Measurements from ENCODE around the gene SDF4.

DNA sequence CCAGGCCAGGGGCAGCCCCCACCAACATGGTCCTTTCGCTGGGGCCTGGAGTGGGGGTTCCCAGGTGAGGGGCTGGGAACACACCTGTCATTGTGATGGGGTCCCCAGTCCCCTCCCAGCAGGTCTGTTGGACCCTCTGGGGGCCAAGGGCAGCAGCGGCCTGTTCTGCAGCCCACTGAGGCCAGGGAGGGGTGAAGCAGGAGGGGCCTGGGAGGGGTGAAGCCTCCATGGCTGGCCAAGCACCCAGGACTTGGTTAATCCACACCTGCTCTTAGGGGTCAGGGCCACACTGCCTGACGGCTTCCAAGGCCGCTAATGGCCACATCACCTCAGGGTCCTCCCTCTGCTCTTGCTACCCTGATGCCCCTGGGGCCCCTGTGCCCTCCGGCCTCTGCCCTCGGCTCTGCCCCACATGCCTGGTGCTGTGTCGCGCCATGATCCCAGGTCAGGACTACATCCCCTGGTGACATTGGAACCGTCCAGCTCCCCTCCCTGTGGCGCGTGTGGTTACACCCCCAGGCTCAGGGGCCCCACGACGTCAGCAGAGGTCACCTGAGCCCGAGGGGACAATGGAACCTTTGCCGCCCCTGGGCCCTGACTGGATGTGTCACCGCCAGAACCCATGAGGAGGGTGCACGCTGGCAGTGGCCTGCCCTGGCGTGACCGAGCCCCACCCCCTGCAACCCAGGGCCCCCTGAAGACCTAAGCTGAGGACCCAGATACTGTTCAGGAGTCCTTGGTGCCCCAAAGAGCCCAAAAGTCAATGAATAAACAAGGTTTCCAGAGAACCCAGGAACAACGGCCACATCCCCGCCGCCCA is 32.5 kb downstream of the SDF4 start:
- TF ChIP-seq, protein P1, sequence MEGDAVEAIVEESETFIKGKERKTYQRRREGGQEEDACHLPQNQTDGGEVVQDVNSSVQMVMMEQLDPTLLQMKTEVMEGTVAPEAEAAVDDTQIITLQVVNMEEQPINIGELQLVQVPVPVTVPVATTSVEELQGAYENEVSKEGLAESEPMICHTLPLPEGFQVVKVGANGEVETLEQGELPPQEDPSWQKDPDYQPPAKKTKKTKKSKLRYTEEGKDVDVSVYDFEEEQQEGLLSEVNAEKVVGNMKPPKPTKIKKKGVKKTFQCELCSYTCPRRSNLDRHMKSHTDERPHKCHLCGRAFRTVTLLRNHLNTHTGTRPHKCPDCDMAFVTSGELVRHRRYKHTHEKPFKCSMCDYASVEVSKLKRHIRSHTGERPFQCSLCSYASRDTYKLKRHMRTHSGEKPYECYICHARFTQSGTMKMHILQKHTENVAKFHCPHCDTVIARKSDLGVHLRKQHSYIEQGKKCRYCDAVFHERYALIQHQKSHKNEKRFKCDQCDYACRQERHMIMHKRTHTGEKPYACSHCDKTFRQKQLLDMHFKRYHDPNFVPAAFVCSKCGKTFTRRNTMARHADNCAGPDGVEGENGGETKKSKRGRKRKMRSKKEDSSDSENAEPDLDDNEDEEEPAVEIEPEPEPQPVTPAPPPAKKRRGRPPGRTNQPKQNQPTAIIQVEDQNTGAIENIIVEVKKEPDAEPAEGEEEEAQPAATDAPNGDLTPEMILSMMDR (IDR thresholded peaks at IDR 0.05) = no peak
- no peak for TF ChIP-seq POLR2A (IDR thresholded peaks at IDR 0.05)

Data from lower leg skin (tissue), 3 donors.